ENCODE data around the gene GPR150.
A peak's percentile ranks its signal among the peaks of the same experiment; 100 is the strongest.

The GPR150 gene

DNA sequence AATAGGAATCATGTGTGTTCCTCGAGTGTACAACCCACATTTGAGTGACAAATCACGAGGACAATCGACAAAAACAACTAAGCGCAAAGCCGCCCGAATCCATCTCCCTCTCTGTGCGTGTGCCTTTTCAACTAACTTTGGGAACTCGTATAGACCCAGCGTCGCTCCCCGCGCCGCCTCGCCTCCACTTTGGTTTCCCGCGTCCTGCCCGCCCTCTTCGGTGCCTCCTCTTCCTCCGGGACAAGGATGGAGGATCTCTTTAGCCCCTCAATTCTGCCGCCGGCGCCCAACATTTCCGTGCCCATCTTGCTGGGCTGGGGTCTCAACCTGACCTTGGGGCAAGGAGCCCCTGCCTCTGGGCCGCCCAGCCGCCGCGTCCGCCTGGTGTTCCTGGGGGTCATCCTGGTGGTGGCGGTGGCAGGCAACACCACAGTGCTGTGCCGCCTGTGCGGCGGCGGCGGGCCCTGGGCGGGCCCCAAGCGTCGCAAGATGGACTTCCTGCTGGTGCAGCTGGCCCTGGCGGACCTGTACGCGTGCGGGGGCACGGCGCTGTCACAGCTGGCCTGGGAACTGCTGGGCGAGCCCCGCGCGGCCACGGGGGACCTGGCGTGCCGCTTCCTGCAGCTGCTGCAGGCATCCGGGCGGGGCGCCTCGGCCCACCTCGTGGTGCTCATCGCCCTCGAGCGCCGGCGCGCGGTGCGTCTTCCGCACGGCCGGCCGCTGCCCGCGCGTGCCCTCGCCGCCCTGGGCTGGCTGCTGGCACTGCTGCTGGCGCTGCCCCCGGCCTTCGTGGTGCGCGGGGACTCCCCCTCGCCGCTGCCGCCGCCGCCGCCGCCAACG, at the start of gene GPR150:
Gene GPR150, plus strand, starts transcription at position 58 of the 840 bp plus-strand sequence. Its CDS starts 189 bp downstream, at position 247.
- peak; percentile 46 for DNase-seq (ENCODE audit: low read depth)

DNA sequence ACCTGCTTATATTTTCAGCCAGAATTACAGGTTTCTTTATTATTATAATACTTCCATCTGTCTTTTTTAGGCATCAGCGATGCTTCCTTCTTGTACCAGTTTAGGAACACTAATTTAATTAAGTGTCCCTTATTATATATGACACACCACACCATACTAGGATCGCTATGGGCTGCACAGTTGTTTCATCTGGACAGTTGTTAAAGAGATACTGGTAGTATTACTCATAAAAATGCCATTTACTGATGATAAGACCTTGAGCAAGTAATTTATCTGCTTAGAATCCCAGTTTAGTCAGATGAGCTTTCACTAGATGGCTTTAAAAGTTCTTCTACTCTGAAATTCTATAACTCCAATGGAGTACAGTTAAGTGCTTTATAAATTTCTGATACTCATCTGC, 47.9 kb upstream of the GPR150 start:
- no peak for DNase-seq (ENCODE audit: low read depth)

DNA sequence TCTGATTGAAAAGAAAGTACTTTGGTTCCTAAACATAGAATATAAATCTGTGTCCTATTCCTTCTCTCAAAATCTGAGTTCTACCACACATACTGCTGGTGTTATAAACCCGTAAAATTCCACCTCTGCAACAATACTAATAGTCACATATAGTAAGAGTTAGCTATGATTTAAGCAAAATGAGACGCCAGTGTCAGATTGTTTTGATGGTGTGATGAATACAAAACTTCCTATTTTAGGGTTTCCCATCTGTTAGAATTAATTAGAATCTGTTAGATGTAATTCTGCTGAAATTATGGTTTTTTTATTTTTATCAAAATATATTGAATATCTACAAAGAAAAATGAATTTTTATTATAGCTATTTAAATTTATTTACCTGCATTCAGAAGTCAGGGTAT, 38.3 kb upstream of the GPR150 start:
- DNase-seq (ENCODE audit: low read depth): no peak

DNA sequence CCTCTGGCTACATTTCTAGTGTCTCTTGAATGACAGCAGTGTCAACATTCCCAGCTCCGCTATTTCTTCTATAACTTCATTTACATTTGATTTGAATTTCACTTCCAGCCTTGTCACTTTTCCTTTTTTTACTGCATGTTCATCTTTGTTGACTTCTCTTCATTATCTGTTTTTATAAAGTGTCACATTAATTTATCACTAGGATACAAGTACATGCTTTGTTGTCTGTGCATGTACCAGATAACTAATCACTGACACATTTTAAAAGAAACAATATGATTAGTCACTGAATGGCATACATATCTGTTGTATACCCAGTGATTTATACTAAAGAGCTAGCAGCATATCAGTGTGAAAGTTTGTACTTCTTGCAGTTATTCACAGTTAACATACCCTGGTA, 35.9 kb upstream of the GPR150 start:
- DNase-seq (ENCODE audit: low read depth): no peak

DNA sequence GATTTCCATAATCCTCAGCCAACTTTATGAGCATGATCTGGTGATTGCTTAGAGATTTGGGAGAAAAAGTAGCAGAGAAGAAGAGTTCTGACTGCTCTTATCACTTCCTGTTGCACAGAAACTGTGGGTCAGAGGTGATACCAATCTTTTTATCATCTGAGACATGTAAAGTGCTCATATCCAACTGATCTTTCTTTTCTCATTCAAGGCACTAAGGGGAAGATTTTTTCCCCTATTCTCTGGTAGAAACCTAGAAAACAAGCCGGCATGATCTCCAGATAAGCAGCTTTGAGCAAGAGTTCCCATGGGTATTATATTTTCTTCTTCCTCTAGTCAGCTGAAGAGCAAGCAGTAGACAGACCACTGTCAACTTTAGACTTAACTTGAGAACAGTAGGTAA, 29.0 kb upstream of the GPR150 start:
- no peak for DNase-seq (ENCODE audit: low read depth)

DNA sequence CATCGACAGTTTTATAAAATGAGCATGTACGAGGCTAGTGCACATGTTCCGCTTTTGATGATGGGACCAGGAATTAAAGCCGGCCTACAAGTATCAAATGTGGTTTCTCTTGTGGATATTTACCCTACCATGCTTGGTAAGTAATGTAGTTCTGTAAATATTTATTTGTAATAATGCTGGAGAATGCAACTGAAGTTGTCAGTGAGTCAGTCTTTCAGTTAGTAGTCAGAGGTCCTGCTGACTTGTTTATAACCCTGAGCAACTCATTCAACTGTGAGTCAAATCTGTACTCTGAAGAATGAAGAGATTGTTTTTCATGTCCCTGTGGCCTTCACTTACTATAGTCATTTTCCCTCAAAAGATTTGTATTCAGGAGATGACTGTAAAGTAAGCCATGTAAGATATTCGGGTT, 28.4 kb upstream of the GPR150 start:
- no peak for DNase-seq (ENCODE audit: low read depth)

DNA sequence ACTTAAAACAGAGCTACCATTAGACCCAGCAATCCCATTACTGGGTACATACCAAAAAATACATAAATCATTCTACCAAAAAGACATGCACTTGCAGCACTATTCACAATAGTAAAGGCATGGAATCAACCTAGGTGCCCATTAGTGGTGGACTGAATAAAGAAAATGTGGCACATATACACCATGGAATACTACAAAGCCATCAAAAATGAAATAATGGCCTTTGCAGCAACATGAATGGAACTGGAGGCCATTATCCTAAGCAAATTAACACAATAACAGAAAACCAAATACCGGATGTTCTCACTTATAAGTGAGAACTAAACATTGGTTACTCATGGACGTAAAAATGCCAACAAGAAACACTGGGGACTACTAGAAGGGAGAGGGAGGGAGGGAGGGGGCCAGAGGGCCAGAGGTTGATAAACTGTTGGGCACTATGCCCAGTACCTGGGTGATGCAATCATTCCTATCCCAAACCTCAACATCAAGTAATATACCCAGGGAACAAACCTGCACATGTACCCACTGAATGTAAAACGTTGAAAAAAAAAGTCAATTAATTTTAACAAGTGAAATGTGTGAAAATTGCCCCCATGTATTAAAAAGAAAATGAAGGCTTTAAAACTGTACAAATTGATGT, 24.5 kb upstream of the GPR150 start:
- DNase-seq (ENCODE audit: low read depth): no peak

DNA sequence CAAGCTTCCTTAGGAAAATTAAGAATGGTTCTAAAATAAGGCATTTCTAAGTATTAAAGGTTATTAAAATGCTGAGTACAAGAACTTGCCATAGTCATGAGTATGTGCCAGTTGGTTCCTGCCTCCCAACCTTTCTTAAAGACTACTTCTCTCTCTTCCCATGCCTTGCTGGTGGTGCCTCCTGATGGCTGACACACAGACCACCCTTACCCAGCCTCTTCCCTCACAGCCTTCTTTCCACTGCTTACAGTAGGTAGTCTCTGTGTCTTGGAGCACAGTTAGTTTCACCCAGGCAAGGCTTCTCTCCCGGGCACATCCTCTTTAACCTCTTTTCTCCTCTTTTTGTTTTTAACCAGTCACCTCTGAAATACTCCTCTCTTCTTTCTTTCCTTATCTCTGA, 20.6 kb upstream of the GPR150 start:
- no peak for DNase-seq (ENCODE audit: low read depth)

DNA sequence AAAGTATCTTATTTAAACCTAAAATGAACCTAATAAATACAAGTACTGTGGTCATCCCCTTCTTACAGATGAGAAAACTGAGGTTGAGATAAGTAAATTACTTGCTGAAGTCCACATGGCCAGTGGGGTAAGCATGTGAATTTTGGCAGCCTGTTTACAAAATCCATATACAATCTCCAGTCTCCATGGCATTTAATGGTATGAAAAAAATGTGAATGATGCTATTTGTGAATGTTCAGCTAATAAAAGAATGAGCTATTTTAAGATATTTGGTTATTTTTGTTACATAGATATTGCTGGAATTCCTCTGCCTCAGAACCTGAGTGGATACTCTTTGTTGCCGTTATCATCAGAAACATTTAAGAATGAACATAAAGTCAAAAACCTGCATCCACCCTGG, 19.3 kb upstream of the GPR150 start:
- DNase-seq (ENCODE audit: low read depth): no peak

DNA sequence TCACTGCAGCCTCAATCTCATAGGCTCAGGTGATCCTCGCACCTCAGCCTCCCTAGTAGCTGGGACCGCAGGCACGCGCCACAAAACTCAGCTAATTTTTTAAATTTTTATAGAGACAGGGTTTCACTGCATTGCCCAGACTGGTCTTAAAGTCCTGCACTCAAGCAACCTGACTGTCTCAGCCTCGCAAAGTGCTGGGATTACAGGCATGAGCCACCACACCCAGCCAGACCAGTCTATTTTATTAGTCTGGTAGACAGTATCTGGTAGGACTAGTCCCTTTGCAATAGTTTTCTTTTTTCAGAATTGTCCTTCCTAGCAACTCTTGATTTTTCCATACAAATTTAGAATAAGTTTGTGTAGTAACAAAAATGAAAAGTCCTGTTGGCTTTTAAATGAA, 14.1 kb upstream of the GPR150 start:
- no peak for DNase-seq (ENCODE audit: low read depth)

DNA sequence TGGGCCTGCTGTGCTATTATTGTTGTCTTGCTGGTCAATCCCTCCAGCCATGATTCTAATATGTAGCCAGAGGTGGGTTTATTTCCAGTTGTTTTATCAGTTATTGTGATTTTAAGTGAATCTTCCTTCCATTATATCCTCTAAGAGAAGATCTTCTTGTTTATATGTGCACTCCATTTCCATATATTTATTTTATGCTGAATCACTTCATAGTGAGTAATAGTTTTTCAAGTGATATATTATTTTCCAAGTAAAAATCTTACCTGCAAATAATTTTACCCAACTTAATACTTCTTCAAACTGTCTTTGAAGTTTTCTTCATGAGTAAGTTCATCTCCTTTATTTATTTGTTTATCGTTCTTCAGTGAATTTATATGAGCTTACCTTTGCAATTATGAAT, 13.5 kb upstream of the GPR150 start:
- DNase-seq (ENCODE audit: low read depth): no peak

DNA sequence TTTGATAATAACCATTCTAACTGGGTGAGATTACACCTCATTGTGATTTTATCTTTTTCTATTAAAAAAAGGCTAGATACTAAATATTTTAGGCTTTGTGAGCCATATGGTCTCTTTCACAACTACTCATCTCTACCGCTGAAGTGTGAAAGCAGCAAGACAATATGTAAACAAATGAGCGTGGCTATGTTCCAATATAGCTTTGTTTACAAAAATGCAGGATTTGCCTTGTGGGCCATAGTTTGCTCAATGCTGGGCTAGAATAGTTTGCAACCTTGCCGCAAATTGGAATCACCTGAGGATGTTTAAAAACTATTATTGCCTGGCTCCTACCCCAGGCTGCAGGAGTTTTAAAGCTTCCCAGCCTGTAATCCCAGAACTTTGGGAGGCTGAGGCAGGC, 10.2 kb upstream of the GPR150 start:
- DNase-seq (ENCODE audit: low read depth): no peak

DNA sequence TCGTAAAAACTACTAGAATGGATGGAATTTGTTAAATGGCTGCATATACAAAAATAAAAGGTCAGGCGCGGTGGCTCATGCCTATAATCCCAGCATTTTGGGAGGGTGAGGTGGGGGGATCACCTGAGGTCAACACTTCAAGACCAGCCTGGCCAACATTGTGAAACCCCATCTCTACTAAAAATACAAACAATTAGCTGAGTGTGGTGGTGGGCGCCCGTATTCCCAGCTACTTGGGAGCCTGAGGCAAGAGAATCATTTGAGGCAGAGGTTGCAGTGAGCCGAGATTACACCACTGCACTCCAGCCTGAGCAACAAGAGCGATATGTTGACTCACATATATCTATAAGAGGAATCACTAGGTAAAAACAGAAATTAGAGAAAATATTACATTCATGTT, 9.3 kb upstream of the GPR150 start:
- no peak for DNase-seq (ENCODE audit: low read depth)

DNA sequence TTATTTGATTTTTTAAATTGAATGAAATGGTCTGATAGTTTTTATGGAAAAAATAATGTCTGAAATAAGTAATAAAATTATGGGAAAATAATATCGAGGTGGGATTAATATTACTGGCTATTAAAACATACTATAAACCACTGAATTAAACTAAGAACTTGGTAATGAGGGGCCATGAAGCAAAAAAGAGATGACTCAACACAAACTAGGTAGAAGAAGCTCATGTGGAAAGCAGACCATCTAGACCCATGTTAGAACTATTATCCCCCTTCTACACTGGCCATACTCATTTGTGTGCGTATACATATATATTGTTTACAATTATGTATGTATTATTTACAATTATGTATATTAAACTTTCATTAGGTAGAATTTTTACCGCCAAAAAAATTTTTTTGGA, 8.5 kb upstream of the GPR150 start:
- no peak for DNase-seq (ENCODE audit: low read depth)

DNA sequence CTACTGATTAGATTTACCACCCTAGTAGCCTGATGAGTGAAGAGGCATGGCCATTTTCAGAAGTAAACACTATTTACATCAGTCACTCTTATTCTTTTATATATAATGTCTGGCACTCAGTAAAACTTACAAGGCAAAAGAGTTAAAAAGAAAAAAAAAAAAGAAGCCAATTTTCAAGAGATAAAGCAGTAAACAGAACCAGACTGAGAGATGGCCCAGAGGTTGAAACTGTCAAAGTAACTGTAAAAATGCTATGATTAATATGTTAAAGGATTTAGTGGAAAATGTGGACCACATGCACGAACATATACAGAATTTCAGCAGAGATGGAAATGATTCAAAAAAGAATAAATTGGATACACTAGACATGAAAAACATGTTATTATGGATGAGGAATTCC, 6.4 kb upstream of the GPR150 start:
- DNase-seq (ENCODE audit: low read depth): no peak

DNA sequence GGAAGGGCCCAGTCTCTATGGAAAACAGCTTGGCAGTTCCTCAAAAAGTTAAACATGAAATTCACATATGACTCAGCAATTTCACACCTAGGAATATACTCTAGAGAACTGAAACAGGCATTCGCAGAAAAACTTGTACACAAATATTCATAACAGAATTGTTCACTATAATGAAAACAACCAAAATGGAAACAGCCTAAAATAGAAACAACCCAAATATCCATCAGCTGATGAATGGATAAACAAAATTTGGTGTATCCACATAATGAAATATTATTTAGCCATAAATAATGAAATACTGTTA, 4.8 kb upstream of the GPR150 start:
- no peak for DNase-seq (ENCODE audit: low read depth)

DNA sequence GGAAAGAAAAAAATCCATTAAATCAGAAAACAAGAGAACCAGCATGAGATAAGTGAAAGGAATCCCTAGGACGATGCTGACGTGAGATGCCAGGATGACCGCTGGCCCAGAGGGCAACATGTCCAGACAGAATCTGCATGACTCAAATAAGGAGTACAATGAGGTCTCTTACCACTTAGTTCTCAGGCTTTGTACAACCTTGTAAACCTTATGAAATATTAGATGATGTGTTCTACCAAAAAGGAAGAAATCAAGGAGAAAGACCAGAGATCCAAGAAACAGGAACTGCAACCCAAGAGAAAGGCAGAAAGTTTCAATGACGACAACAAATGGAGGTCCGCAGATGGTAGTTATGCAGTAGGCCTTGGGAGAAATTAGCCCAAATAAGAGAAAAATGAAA, 2.8 kb upstream of the GPR150 start:
- no peak for DNase-seq (ENCODE audit: low read depth)

DNA sequence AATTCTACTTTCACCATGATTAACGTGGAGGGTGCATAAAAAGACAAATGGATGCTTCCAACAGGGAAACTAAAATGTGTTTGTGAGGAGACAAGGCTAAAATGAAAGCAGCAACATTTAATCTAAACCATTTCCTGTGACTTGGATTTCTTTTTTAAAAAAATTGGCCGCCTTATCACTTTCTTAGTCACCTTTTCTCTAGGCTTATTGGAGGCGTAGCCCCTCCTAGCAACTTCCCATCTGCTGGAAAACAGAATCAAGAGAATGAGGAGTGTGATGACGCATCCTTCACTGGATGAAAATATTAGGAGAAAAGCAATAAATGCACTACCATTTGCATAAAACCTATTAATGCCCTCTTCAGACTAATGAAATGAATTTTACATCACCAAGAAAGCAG, 791 bp upstream of the GPR150 start:
- no peak for DNase-seq (ENCODE audit: low read depth)

DNA sequence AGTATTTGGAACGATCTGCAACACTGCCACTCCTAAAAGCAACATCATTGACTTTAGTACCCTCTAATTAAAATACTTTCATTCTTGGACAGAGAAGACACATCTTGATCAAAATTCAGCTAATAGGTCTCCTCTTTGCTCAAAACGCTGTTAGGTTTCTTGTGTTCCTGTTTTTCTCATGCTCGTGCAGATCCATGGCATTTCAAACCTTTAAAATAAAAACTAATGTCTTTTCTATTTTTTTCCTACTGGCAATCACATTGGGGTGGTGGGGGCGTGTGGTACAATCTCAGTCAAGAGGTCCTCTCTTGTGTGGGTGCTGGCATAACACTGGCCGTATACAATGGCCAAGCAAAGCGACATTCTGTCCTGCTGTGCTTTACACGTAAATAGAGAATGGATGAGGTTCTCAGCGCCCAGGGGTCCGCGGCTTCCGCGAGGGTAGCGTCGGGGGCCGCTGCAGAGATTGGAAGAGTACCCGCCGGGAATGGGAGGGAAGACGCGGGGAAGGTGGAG, 315 bp upstream of the GPR150 start:
- DNase-seq (ENCODE audit: low read depth): no peak

DNA sequence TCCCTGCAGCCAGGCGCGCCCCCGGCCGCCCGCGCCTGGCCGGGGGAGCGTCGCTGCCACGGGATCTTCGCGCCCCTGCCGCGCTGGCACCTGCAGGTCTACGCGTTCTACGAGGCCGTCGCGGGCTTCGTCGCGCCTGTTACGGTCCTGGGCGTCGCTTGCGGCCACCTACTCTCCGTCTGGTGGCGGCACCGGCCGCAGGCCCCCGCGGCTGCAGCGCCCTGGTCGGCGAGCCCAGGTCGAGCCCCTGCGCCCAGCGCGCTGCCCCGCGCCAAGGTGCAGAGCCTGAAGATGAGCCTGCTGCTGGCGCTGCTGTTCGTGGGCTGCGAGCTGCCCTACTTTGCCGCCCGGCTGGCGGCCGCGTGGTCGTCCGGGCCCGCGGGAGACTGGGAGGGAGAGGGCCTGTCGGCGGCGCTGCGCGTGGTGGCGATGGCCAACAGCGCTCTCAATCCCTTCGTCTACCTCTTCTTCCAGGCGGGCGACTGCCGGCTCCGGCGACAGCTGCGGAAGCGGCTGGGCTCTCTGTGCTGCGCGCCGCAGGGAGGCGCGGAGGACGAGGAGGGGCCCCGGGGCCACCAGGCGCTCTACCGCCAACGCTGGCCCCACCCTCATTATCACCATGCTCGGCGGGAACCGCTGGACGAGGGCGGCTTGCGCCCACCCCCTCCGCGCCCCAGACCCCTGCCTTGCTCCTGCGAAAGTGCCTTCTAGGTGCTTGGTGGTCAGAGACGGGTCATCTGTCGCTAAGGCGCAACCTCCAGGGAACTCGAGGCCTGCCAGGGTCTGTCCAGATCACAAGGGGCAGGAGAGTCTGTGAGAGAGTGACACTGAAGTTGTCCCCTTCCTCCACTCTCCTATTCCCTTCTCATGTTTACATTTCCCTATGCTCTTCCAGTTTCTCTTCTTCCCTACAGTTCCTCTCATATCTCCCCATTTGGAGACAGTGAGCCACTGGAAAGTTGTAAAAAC, 1.3 kb downstream of the GPR150 start:
- peak; percentile 30 for DNase-seq (ENCODE audit: low read depth)

DNA sequence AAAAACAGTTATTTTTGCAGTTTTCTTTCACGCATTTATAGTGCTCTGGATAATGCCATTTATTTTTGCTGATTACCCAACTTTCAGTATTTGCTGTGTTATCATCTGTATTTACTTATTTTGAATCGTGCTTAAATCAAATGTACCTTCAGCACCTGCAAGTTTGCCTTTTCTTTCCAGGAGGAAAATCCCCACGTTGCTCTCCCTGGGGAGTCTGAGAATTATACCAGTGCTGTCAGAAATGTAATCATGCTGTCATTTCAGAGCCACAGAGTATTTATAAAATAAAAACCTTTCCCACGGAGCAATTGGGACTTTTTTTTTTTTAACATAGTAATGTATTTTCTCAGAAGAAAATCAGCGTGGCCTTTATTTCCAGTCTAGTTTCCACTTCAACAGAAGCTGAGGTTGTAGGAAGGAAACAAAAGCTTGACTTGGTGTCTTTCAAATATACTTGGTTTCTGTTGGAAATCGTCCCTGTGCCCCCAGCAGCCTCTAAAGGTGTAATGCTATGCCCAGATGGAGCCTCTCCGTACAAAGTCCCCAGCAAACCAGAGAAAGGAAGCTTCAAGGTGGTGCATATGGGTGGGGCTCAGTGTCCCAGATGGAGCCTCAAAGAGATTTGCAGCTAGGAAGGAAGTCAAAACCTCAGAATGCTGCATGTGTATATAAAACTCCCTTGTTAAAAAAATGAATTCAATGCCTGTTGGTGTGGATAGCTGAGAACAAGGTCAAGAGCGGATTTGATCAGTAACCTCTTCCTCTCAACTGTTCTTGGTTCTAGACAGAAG, 2.1 kb downstream of the GPR150 start:
- DNase-seq (ENCODE audit: low read depth): no peak

DNA sequence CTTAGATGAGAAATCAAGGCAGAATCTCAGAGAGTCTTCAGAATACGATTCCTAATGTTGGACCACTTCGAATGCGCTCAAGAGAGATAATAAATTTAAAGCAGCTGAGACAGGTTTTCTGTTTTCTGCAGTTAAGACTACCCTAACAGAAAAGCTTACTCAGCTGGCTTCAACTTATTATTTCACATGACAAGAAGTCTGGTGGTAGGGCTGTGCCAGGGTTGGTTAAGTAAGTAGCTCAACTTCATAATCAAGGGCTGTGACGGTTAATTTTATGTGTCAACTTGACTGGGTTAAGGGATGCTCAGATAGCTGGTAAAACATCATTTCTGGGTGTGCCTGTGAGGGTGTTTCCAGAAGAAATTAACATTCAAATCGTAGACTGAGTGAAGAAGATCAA, 3.8 kb downstream of the GPR150 start:
- no peak for DNase-seq (ENCODE audit: low read depth)
